ENCODE results near the gene RUNX1.

RUNX1 gene

DNA sequence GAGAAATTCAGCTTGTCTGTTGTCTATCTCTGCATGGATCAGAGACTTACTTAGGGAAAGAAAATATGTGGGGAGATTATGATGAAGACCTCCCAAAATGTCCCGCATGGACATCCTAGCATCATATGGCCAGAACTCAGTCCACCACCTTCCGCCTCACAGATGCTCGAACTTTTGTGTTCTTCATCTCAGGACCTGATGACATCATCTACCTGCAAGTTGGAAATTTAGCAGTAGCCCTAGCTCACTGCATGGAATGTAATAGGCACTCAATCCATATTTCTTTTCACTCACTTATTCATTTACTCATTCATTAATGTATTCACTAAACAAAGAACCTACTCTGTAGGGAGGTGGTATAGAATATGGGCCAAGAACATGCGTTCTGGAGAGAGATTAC, 283.5 kb downstream of the RUNX1 start:
- TF ChIP-seq ZFX (IDR thresholded peaks at IDR 0.05) (no peak), CTCF (conservative IDR thresholded peaks at IDR 0.05) (no peak)
- no peak overlapping the region for H3K27ac ChIP-seq

GRCh38 chr21:34764715-34765284, 284.3 kb downstream of the RUNX1 start:
- TF ChIP-seq ZFX (IDR thresholded peaks at IDR 0.05) (no peak), CTCF (conservative IDR thresholded peaks at IDR 0.05) (no peak)
- H3K27ac ChIP-seq: no peak overlapping the region

- H3K27ac ChIP-seq: no peak overlapping the region
- no peak for TF ChIP-seq ZFX (IDR thresholded peaks at IDR 0.05)
- TF ChIP-seq CTCF (conservative IDR thresholded peaks at IDR 0.05): no peak
Measured at GRCh38 chr21:34762786-34763185, 286.3 kb downstream of the RUNX1 start.

GRCh38 chr21:34761758-34762330, 287.3 kb downstream of the RUNX1 start:
- TF ChIP-seq ZFX (IDR thresholded peaks at IDR 0.05) (no peak), CTCF (conservative IDR thresholded peaks at IDR 0.05) (no peak)
- no peak overlapping the region for H3K27ac ChIP-seq

DNA sequence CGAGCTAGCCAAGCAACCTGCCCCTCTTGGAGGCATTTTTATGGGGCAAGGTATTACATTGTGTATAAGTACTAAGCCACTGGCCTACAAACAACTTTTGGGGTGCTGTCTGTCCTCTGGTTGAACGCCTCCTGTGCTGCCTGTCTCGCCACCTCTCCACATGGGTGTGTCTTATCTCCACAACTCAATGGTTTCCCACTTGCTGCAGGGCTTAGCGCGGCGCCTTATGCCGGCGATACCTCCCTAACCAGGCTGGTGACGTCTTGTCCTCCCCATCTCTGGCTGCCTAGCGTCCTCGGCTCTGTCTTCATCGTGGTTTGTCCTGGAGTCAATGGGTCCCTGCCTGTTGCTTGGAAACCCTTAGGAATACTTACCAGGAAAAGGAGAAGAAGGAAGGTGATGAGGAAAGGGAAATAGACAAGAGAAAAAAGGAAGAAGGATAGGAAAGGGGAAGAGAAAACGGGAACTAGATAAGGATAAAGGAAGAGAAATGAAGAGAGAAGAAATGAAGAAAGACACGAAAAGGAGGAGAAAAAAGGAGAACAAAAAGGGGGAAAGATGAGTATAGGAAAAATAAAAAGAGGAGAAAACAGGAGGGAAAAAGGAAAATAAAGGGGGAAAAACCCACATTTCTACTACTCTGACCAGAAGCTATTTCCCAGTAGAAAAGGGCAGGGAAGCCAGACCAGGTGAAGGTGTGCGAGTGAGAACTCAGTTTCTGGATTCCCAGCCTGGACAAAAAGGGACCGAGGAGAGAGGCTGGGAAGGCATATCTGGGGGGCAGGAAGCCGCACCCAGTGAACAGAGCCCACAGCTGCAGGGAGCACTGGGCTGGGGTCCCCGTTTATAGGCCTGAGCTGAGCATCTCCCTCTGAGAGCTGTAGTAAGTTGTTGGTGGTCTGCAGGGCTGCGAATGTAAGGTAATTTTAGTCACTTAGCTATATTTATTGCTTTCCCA, 294.1 kb downstream of the RUNX1 start:
- TF ChIP-seq CTCF (conservative IDR thresholded peaks at IDR 0.05): no peak
- TF ChIP-seq ZFX (IDR thresholded peaks at IDR 0.05): no peak
- no peak overlapping the region for H3K27ac ChIP-seq

- H3K27ac ChIP-seq: no peak overlapping the region
- TF ChIP-seq CTCF (conservative IDR thresholded peaks at IDR 0.05): no peak
- TF ChIP-seq ZFX (IDR thresholded peaks at IDR 0.05): no peak
Measured at GRCh38 chr21:34748862-34749261, 300.2 kb downstream of the RUNX1 start.

Measured in C4-2B (cell line).